Thyroid gland (tissue), 4 donors: ENCODE results near the gene ABCA2. TPM values are rescaled to one million over a fixed set of nuclear protein-coding genes. Genes with fewer than 3 reads are reported as not detected.

Source experiments
- DNase-seq, 2 donors: peaks; one replicate each; pipeline ENCODE4 v3.0.0-alpha.2; 2019
- H3K27ac ChIP-seq, 3 donors: fragments of 200-600 bp; sonication (generic); 1 replicate in 2 of 3; 2 replicates in 1 of 3; pipeline ENCODE4 v1.5.1; 2016 to 2019; ENCODE audit warnings: mild to moderate bottlenecking in 1 of 3, moderate library complexity in 1 of 3
- H3K27me3 ChIP-seq: fragments of 200-600 bp; sonication (generic); one replicate; pipeline ENCODE4 v1.5.1; 2019
- H3K36me3 ChIP-seq, 2 donors: fragments of 200-600 bp; sonication (generic); one replicate each; pipeline ENCODE4 v1.5.1; 2016 to 2019
- H3K4me1 ChIP-seq, 2 donors: fragments of 200-600 bp; sonication (generic); one replicate each; pipeline ENCODE4 v1.5.1; 2017 to 2019
- H3K4me3 ChIP-seq, 3 donors: fragments of 200-600 bp; sonication (generic); replicated peaks in 1 of 3; 1 replicate in 2 of 3; 2 replicates in 1 of 3; pipeline ENCODE4 v1.5.1; 2016; ENCODE audit warnings: mild to moderate bottlenecking in 1 of 3
- H3K9me3 ChIP-seq: fragments of 200-600 bp; sonication (generic); one replicate; pipeline ENCODE4 v1.5.1; 2017
- POLR2A ChIP-seq, 2 donors: fragments of 450-650 bp; IDR thresholded peaks; one replicate each; pipeline ENCODE4 v1.6.1; 2017; ENCODE audit warnings: antibody characterized with exemption in 2 of 2, mild to moderate bottlenecking in 2 of 2, moderate library complexity in 1 of 2
- WGBS, 2 donors: methylation state at CpG; one replicate each; pipeline ENCODE4 v1.1.5; 2017; 5-methylcytosine and 5-hydroxymethylcytosine counted together
- intact Hi-C: fragments of 100-400 bp; cut with DNase I; formaldehyde crosslinking; loops from one replicate; pipeline ENCODE4 v1.15.1; 2023
- total RNA-seq, 4 donors: library from RNA; depleted of rRNA; stranded (reverse); fragments of >200 nt; gene quantifications; one replicate each; pipeline ENCODE4 v1.2.3, GENCODE V29; 2016
- TF ChIP-seq, protein P1 (sequence below), 6 experiments: fragments of 200-600 bp in 3 of 6; fragments of 450-650 bp in 3 of 6; sonication (generic) in 3 of 6; IDR thresholded peaks; one replicate each; pipeline ENCODE4 v1.5.1; 2016 to 2019; ENCODE audit warnings: antibody characterized with exemption in 6 of 6, mild to moderate bottlenecking in 2 of 6, inconsistent platforms in 1 of 6, moderate library complexity in 1 of 6

ABCA2 gene
- total RNA-seq, 4 donors from 2014 or later, result 36.8 to 59.7 (median 50.2) TPM

GRCh38 chr9:137052998-137053943 lies 25.2 kb upstream of the ABCA2 start:
- Histone ChIP-seq H3K4me1 (peaks cover 23 to 34% of the 10 kb centered on the region in 2 donors), H3K27ac (no peak overlapping the region)
- no peak for TF ChIP-seq POLR2A (IDR thresholded peaks at IDR 0.05)
- TF ChIP-seq, protein P1, sequence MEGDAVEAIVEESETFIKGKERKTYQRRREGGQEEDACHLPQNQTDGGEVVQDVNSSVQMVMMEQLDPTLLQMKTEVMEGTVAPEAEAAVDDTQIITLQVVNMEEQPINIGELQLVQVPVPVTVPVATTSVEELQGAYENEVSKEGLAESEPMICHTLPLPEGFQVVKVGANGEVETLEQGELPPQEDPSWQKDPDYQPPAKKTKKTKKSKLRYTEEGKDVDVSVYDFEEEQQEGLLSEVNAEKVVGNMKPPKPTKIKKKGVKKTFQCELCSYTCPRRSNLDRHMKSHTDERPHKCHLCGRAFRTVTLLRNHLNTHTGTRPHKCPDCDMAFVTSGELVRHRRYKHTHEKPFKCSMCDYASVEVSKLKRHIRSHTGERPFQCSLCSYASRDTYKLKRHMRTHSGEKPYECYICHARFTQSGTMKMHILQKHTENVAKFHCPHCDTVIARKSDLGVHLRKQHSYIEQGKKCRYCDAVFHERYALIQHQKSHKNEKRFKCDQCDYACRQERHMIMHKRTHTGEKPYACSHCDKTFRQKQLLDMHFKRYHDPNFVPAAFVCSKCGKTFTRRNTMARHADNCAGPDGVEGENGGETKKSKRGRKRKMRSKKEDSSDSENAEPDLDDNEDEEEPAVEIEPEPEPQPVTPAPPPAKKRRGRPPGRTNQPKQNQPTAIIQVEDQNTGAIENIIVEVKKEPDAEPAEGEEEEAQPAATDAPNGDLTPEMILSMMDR (IDR thresholded peaks at IDR 0.05), result no peak

DNA sequence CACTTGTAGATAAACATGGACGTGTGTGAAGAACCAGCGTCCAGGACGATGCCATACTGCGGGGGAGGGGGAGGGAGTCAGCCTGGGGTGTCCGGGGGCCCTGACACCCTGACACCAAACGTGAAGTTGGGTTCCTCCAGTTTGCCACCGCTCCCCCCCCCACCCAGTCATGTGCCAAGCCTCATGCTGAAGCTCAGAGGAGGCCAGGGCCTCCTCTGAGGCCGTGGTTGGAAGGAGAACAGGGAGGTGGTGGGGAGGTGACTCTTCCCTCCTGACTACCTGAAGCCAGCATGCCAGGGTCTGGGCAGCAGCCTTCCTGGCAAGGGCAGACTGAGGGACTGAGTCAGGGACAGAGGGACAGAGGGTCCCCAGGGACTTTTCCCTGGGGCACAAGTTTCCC lies 24.3 kb upstream of the ABCA2 start:
- intact Hi-C loops, result no loop called here
- WGBS, 2 donors, result 86% methylated on average over 7 of the region's 8 CpGs; no CpG with 5 or more reads in 1 of the 2 donors
- Histone ChIP-seq H3K4me3 (no peak overlapping the region), H3K4me1 (peaks cover 23 to 34% of the 10 kb centered on the region in 2 donors), H3K9me3 (no peaks in the 10 kb centered on the region), H3K27ac (no peak overlapping the region), H3K36me3 (no peaks in the 10 kb centered on the region), H3K27me3 (peaks cover 20% of the 10 kb centered on the region)
- no peak for TF ChIP-seq POLR2A (IDR thresholded peaks at IDR 0.05)
- TF ChIP-seq, protein P1 (IDR thresholded peaks at IDR 0.05), result no peak
- DNase-seq, result no peak

More at GRCh38 chr9:137052998-137053943, 25.2 kb upstream of the ABCA2 start:
- intact Hi-C loops, result no loop called here
- no peaks in the 10 kb centered on the region for H3K36me3 ChIP-seq
- no peak for DNase-seq
- H3K4me3 ChIP-seq, result peak overlapping the region in 1 of 3 donors; percentile 37
- WGBS, 2 donors, result 20 to 48% methylated on average over 5 to 25 of the region's 71 CpGs
- H3K27me3 ChIP-seq, result peaks cover 13% of the 10 kb centered on the region
- no peaks in the 10 kb centered on the region for H3K9me3 ChIP-seq

DNA sequence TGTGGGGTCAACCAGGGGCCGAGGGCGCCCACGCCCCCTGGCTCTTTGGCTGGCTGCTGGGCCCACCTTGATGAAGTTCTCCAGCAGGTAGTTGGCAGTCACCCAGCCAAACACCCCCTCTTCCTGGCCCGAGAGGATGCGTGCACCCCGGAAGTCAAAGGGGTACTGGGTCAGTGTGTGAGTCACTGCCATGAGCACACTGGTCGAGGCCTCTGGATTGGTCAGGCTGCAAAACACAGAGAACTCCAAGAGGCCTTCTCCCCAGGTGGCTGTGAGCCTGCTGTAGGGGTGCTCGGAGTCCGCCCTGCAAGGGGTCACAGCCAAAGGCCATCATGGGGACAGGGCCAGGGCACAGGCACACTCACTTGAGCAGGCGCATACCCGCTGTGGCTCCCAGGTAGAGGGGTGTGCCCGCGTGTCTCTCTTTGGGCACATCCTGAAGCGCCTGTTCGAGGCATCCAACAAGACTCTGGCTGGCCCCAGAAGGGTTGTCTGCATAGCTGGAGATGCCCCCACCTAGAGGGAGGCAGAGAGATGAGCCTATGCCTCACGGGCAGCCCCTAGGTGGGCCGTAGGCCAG lies 23.2 kb upstream of the ABCA2 start:
- WGBS, 2 donors, result 93% methylated on average over 10 of the region's 17 CpGs; no CpG with 5 or more reads in 1 of the 2 donors
- H3K9me3 ChIP-seq, result no peaks in the 10 kb centered on the region
- peaks cover 26 to 36% of the 10 kb centered on the region in 2 donors for H3K4me1 ChIP-seq
- no peak for DNase-seq
- H3K27ac ChIP-seq, result no peak overlapping the region
- H3K36me3 ChIP-seq, result no peaks in the 10 kb centered on the region
- no peak overlapping the region for H3K4me3 ChIP-seq
- no peak for TF ChIP-seq POLR2A (IDR thresholded peaks at IDR 0.05)
- TF ChIP-seq, protein P1 (IDR thresholded peaks at IDR 0.05), result no peak
- H3K27me3 ChIP-seq, result peaks cover 20% of the 10 kb centered on the region
- intact Hi-C loops, result no loop called here

GRCh38 chr9:137050570-137050969 lies 22.5 kb upstream of the ABCA2 start:
- Histone ChIP-seq H3K27ac (no peak overlapping the region), H3K27me3 (peaks cover 20% of the 10 kb centered on the region), H3K4me3 (no peak overlapping the region), H3K36me3 (no peaks in the 10 kb centered on the region), H3K9me3 (no peaks in the 10 kb centered on the region), H3K4me1 (peaks cover 26 to 35% of the 10 kb centered on the region in 2 donors)
- no peak for DNase-seq
- TF ChIP-seq POLR2A (IDR thresholded peaks at IDR 0.05), result no peak
- TF ChIP-seq, protein P1 (IDR thresholded peaks at IDR 0.05), result no peak
- WGBS, 2 donors, result 53 to 80% methylated on average over 3 to 5 of the region's 5 CpGs
- intact Hi-C loops, result no loop called here
